Hepatocyte (in vitro differentiated cells): ENCODE measurements around the gene ZNF398. TPM values are rescaled to one million over a fixed set of nuclear protein-coding genes. Genes with fewer than 3 reads are reported as not detected.

Source experiments
- DNase-seq: peaks from one replicate; pipeline ENCODE4 v3.0.0-alpha.2; 2016; ENCODE audit warnings: low spot score
- H2AFZ ChIP-seq: fragments of 200-600 bp; sonication (generic); 2 replicates; pipeline ENCODE4 v1.6.0; 2016; ENCODE audit warnings: antibody characterized with exemption, mild to moderate bottlenecking
- H3K27ac ChIP-seq: fragments of 200-600 bp; sonication (generic); 2 replicates; pipeline ENCODE4 v1.5.1; 2016; ENCODE audit warnings: mild to moderate bottlenecking
- H3K27me3 ChIP-seq: fragments of 200-600 bp; sonication (generic); 2 replicates; pipeline ENCODE4 v1.6.1; 2016
- H3K36me3 ChIP-seq: fragments of 200-600 bp; sonication (generic); replicated peaks from 2 replicates; pipeline ENCODE4 v1.5.1; 2016; ENCODE audit warnings: low read depth; ENCODE audit not compliant: insufficient read depth
- H3K4me1 ChIP-seq: fragments of 200-600 bp; sonication (generic); 2 replicates; pipeline ENCODE4 v1.5.1; 2016; ENCODE audit warnings: mild to moderate bottlenecking, moderate library complexity; ENCODE audit not compliant: insufficient read depth
- H3K4me2 ChIP-seq: fragments of 200-600 bp; sonication (generic); 2 replicates; pipeline ENCODE4 v1.6.0; 2016
- H3K4me3 ChIP-seq: fragments of 200-600 bp; sonication (generic); 2 replicates; pipeline ENCODE4 v1.5.1; 2016; ENCODE audit warnings: mild to moderate bottlenecking
- H3K79me2 ChIP-seq: fragments of 200-600 bp; sonication (generic); 2 replicates; pipeline ENCODE4 v1.6.0; 2017; ENCODE audit warnings: mild to moderate bottlenecking
- H3K9me2 ChIP-seq: fragments of 200-600 bp; sonication (generic); replicated peaks from 2 replicates; pipeline ENCODE4 v1.6.0; 2017; ENCODE audit warnings: mild to moderate bottlenecking; ENCODE audit not compliant: insufficient read depth
- H3K9me3 ChIP-seq: fragments of 200-600 bp; sonication (generic); 2 replicates; pipeline ENCODE4 v1.5.1; 2016; ENCODE audit warnings: low read depth, mild to moderate bottlenecking
- H4K20me1 ChIP-seq: fragments of 200-600 bp; sonication (generic); 2 replicates; pipeline ENCODE4 v1.6.0; 2016; ENCODE audit warnings: mild to moderate bottlenecking; ENCODE audit not compliant: insufficient read depth, poor library complexity, severe bottlenecking
- EZH2 ChIP-seq: fragments of 200-600 bp; sonication (generic); IDR thresholded peaks from 2 replicates; pipeline ENCODE4 v1.6.1; 2016; ENCODE audit warnings: antibody characterized with exemption, mild to moderate bottlenecking, borderline replicate concordance
- EZH2phosphoT487 ChIP-seq: fragments of 200-600 bp; sonication (generic); IDR thresholded peaks from one replicate; pipeline ENCODE4 v1.6.1; 2018; ENCODE audit warnings: antibody characterized with exemption, mild to moderate bottlenecking, low read depth, moderate library complexity; ENCODE audit not compliant: unreplicated experiment, severe bottlenecking
- WGBS: methylation state at CpG from one replicate; pipeline ENCODE4 v1.1.6; 2016; ENCODE audit warnings: low lambda C conversion rate; ENCODE audit errors: missing lambda C conversion rate; 5-methylcytosine and 5-hydroxymethylcytosine counted together
- polyA plus RNA-seq: library from polyadenylated mRNA; unstranded; fragments of >200 nt; fragmentation: Nextera tagmentation; extraction: Ambion mirVana; gene quantifications from 2 replicates; pipeline ENCODE4 v1.2.1, GENCODE V29; 2016
- total RNA-seq: library from RNA; depleted of rRNA; stranded (reverse); fragments of >200 nt; gene quantifications from 2 replicates; pipeline ENCODE4 v1.2.3, GENCODE V29; 2014
- TF ChIP-seq, protein P1 (sequence below): fragments of 200-600 bp; sonication (generic); IDR thresholded peaks from 2 replicates; pipeline ENCODE4 v1.5.1; 2016; ENCODE audit warnings: antibody characterized with exemption, mild to moderate bottlenecking; ENCODE audit not compliant: poor library complexity

ZNF398 gene
- total and polyA plus RNA-seq, 2 experiments from 2014 or later, result 8.1 to 12.5 TPM

- Histone ChIP-seq H3K4me2 (no peak overlapping the region), H3K27me3 (no peaks in the 10 kb centered on the region), H3K4me3 (no peak overlapping the region), H3K79me2 (peaks cover 4% of the 10 kb centered on the region), H3K9me2 (no peaks in the 10 kb centered on the region), H3K36me3 (no peaks in the 10 kb centered on the region), H3K27ac (no peak overlapping the region), H4K20me1 (no peaks in the 10 kb centered on the region), H3K9me3 (no peaks in the 10 kb centered on the region), H2AFZ (no peak overlapping the region), H3K4me1 (no peaks in the 10 kb centered on the region)
- DNase-seq, result no peak
- WGBS, result 98% methylated on average over 10 of the region's 11 CpGs
- TF ChIP-seq EZH2, result no peak
- TF ChIP-seq, protein P1, sequence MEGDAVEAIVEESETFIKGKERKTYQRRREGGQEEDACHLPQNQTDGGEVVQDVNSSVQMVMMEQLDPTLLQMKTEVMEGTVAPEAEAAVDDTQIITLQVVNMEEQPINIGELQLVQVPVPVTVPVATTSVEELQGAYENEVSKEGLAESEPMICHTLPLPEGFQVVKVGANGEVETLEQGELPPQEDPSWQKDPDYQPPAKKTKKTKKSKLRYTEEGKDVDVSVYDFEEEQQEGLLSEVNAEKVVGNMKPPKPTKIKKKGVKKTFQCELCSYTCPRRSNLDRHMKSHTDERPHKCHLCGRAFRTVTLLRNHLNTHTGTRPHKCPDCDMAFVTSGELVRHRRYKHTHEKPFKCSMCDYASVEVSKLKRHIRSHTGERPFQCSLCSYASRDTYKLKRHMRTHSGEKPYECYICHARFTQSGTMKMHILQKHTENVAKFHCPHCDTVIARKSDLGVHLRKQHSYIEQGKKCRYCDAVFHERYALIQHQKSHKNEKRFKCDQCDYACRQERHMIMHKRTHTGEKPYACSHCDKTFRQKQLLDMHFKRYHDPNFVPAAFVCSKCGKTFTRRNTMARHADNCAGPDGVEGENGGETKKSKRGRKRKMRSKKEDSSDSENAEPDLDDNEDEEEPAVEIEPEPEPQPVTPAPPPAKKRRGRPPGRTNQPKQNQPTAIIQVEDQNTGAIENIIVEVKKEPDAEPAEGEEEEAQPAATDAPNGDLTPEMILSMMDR, result no peak
- no peak for TF ChIP-seq EZH2phosphoT487
These were observed 63.3 kb downstream of the ZNF398 start for GRCh38 chr7:149210551-149210950.

GRCh38 chr7:149214020-149214720 is 66.9 kb downstream of the ZNF398 start:
- no peak overlapping the region for H3K4me3 ChIP-seq
- no peaks in the 10 kb centered on the region for H4K20me1 ChIP-seq
- H3K79me2 ChIP-seq, result no peaks in the 10 kb centered on the region
- no peak for TF ChIP-seq EZH2phosphoT487
- TF ChIP-seq, protein P1, result no peak
- no peak overlapping the region for H3K4me2 ChIP-seq
- H3K27ac ChIP-seq, result no peak overlapping the region
- no peaks in the 10 kb centered on the region for H3K9me3 ChIP-seq
- over 99% methylated on average over 7 of the region's 7 CpGs for WGBS
- no peaks in the 10 kb centered on the region for H3K36me3 ChIP-seq
- H3K9me2 ChIP-seq, result no peaks in the 10 kb centered on the region
- no peak overlapping the region for H2AFZ ChIP-seq
- no peaks in the 10 kb centered on the region for H3K27me3 ChIP-seq
- no peak for DNase-seq
- no peaks in the 10 kb centered on the region for H3K4me1 ChIP-seq

- Histone ChIP-seq H3K36me3 (no peaks in the 10 kb centered on the region), H3K79me2 (no peaks in the 10 kb centered on the region), H3K4me2 (no peak overlapping the region), H3K9me3 (no peaks in the 10 kb centered on the region), H3K27me3 (no peaks in the 10 kb centered on the region), H3K4me1 (no peaks in the 10 kb centered on the region), H4K20me1 (no peaks in the 10 kb centered on the region), H3K9me2 (no peaks in the 10 kb centered on the region), H3K27ac (no peak overlapping the region), H2AFZ (no peak overlapping the region), H3K4me3 (no peak overlapping the region)
- no peak for DNase-seq
- 46% methylated on average over 2 of the region's 2 CpGs for WGBS
- TF ChIP-seq EZH2 (no peak), EZH2phosphoT487 (no peak)
- TF ChIP-seq, protein P1, result no peak
These were observed 69.1 kb downstream of the ZNF398 start for GRCh38 chr7:149216402-149216801.
